Measurements from ENCODE around the gene MXI1. TPM values are rescaled to one million over a fixed set of nuclear protein-coding genes. Genes with fewer than 3 reads are reported as not detected.

Gene MXI1
- total RNA-seq, 4 donors from 2014 or later, result 58.2 to 100 (median 82.2) TPM

DNA sequence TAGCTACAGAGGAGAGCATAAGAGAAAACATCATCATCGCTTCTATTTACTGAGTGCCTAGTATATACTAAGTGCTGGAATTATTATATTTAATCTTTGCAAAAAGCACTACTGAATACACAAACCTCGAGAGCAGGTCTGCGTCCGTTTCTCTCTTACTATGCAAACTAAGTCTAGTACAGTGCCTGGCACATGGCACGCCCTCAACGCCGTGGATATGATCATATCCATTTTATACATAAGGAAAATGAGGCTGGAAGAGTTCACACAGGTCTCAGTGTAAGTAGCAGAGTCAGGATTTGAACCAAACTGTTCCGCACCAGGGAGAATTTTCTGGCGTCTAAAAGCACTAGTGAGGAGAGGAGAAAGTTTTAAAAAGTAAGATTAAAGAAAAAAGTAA, 17.6 kb downstream of the MXI1 start:
- TF ChIP-seq, protein P1, sequence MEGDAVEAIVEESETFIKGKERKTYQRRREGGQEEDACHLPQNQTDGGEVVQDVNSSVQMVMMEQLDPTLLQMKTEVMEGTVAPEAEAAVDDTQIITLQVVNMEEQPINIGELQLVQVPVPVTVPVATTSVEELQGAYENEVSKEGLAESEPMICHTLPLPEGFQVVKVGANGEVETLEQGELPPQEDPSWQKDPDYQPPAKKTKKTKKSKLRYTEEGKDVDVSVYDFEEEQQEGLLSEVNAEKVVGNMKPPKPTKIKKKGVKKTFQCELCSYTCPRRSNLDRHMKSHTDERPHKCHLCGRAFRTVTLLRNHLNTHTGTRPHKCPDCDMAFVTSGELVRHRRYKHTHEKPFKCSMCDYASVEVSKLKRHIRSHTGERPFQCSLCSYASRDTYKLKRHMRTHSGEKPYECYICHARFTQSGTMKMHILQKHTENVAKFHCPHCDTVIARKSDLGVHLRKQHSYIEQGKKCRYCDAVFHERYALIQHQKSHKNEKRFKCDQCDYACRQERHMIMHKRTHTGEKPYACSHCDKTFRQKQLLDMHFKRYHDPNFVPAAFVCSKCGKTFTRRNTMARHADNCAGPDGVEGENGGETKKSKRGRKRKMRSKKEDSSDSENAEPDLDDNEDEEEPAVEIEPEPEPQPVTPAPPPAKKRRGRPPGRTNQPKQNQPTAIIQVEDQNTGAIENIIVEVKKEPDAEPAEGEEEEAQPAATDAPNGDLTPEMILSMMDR (IDR thresholded peaks at IDR 0.05; ENCODE audit: low read depth), result no peak

DNA sequence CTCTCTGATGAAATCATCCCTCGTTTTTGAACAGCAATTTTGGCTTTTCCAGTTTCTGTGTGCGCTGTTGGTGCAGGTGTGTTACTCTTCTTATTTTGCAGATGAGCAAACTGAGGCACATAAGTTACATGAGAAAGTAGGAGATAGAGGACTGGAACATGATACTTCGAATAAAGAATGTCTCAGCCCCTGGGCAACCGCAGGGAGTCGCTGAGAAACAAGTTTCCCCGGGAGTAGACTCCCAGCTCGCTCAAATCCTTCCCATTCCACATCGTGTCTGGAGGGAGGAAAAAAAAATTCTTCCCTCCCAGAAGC, 18.0 kb downstream of the MXI1 start:
- TF ChIP-seq, protein P1 (IDR thresholded peaks at IDR 0.05; ENCODE audit: low read depth), result no peak

DNA sequence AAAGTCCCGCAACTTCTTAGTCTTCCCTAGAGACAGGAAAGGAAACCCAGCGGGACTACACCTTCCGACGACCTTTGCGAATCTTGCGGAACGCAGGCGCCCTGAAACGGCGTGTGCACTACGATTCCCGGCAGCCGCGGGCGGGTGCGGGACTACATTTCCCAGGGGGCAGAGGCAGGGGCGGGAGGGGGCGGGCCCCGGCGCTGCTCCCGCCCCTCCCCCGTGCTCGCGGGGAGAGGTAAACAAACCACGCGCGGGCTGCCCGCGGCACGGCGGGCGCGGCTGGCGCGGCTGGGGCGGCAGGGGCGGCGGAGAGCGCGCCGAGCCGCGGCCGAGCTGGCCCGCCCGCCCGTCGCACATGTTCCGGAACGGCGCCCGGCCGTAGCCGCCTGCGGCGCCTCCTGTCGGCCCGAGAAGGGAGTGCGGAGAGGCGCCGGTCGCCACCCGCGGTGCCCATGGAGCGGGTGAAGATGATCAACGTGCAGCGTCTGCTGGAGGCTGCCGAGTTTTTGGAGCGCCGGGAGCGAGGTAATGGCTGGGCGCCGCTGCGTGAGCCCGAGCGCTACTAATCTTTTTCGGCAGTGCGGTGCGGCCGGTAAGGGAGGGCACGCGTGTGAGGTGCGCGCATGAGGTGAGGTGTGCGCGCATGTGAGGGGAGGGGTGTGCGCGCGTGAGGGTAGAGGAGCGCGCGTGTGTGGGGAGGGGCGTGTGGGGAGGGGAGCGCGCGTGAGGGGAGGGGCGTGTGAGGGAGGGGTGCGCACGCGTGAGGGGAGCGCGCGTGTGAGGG, 18.5 kb downstream of the MXI1 start:
- TF ChIP-seq, protein P1 (IDR thresholded peaks at IDR 0.05; ENCODE audit: low read depth), result no peak

DNA sequence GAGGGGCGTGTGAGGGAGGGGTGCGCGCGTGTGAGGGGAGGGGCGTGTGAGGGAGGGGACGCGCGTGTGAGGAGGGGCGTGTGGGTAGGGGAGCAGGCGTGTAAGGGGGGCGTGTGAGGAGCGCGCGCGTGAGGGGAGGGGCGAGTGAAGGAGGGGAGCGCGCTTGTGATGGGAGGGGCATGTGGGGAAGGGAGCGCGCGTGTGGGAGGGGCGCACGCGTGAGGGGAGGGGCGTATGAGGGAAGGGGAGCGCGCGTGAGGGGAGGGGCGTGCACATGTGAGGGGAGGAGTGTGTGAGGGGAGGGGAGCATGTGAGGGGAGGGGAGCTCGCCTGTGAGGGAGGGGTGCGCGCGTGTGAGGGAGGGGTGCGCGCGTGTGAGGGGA, 19.1 kb downstream of the MXI1 start:
- TF ChIP-seq, protein P1 (IDR thresholded peaks at IDR 0.05; ENCODE audit: low read depth), result no peak

DNA sequence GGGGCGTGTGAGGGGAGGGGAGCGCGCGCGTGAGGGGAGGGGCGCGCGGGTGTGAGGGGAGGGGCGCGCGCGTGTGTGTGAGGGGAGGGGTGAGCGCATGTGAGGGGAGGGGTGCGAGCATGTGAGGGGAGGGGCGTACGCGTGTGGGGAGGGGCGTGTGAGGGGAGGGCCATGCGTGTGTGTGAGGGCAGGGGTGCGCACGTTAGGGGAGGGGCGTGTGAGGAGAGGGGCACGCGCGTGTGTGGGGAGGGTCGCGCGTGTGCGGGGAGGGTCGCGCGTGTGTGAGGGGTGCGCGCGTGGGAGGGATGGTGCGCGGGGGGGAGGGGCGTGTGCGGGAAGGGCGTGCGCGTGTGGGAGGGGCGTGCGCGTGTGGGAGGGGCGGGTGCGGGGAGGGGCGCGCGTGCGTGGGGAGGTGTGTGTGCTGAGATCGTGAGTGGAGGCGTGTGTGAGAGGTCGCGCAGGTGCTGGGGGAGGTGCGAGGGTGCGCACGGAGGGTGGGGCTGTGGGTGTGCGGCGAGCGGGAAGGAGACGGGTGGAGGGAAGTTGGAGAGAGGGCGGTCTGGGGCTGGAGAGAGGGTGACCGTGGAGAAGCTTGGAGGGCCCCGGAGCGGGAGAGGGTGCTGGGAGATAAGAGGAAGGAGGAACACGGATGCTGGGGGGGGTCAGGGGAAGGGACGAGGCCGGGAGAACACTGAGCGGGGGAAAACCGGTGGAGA, 19.7 kb downstream of the MXI1 start:
- TF ChIP-seq, protein P1 (IDR thresholded peaks at IDR 0.05; ENCODE audit: low read depth), result no peak

DNA sequence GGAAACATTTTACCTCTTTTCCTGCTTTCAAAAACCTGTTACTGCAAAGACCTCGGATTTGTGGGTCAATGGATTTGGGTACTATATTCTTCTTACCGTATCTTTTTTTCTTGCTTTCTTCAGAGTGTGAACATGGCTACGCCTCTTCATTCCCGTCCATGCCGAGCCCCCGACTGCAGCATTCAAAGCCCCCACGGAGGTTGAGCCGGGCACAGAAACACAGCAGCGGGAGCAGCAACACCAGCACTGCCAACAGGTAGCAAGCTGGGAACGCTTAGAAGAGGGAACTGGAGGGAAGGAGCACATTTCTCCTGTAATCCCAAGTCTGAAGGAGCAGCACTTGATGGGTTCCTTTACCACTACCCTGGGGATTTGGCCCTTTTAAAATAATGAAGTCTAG, 20.7 kb downstream of the MXI1 start:
- TF ChIP-seq, protein P1 (IDR thresholded peaks at IDR 0.05; ENCODE audit: low read depth), result no peak

DNA sequence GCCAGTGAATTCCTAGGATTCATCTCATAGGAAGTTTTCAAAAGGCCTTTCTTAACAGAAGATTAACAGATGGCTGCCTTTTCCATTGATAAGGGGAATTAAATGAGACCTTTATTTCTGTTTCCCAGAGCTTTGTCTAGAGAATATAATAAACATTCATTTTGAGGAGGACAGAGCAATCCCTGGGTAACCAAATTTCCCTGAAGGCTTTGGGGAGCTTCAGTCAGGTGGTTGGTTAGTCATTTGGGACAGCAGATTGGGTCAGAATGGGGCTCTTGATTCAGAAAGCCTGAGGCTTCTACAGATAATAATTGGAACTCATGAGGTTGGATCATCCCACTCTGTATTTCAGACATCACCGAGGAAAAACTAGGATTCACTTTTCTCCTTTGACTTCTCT, 21.8 kb downstream of the MXI1 start:
- TF ChIP-seq, protein P1 (IDR thresholded peaks at IDR 0.05; ENCODE audit: low read depth), result no peak
